ENCODE measurements around the gene PRKCD. TPM values are rescaled to one million over a fixed set of nuclear protein-coding genes. Genes with fewer than 3 reads are reported as not detected.

The PRKCD gene
- total and polyA plus RNA-seq, 2 donors (not counting 1 experiment from before 2014, with no cell fraction given) = 46.7 to 68.8 TPM

DNA sequence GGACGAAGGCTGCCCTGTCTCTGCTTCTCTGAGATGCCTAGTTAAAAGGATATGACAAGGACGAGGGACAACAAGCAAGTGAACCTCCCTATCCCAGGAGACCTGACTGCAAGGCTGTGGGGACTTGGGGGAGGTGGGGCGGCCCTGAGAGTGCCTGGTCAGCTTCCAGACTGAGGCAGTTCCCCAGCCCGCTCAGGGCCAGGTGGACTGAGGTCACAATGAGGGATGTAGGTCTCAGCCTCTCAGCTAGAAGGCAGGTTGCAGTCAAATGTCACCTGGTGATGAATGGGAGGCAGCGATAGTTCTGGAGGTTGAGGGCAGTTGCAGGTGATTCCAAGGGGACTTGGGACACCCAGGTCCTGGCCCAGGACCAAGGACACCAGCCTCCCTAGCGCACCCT, 64.2 kb downstream of the PRKCD start:
- no peak for ATAC-seq (ENCODE audit: low read depth)
- no peak overlapping the region for H3K9ac ChIP-seq (ENCODE audit: low read length)
- POLR2A ChIA-PET = no interaction called here
- Mint-ChIP-seq H3K4me3 (no peak overlapping the region), H3K4me1 (peaks cover under 1% of the 10 kb centered on the region), H3K27ac (no peak overlapping the region), H3K9me3 (ENCODE audit: insufficient read depth) (no peaks in the 10 kb centered on the region), H3K27me3 (no peaks in the 10 kb centered on the region)
- H4K20me1 ChIP-seq (ENCODE audit: control insufficient read depth, insufficient read depth, low read length, poor library complexity, severe bottlenecking) = no peaks in the 10 kb centered on the region
- H3K27ac ChIP-seq (ENCODE audit: low read length in 2 of 2) = no peak overlapping the region
- peaks cover 0 to 5% (median 0%) of the 10 kb centered on the region in 3 donors for H3K9me3 ChIP-seq (ENCODE audit: control extremely low read depth in 1 of 3, control insufficient read depth in 2 of 3, insufficient read depth in 1 of 3, low read length in 2 of 3)
- CTCF ChIA-PET = interaction anchor here (1.4 kb wide), 1 partner anchor 29 kb away, joined by 6 read pairs; no protein-coding TSS in a partner anchor
- H2AFZ ChIP-seq (ENCODE audit: insufficient read depth, low read depth, low read length, poor library complexity, severe bottlenecking) = no peak overlapping the region
- WGBS (ENCODE audit: insufficient coverage) = 94% methylated on average over 5 of the region's 6 CpGs
- H3K4me1 ChIP-seq (ENCODE audit: control insufficient read depth in 2 of 2, insufficient read depth in 2 of 2, low read length in 2 of 2) = no peaks in the 10 kb centered on the region
- no peak overlapping the region for H3K4me2 ChIP-seq (replicated peaks; ENCODE audit: low read depth, low read length, poor library complexity, severe bottlenecking)
- H3K4me3 ChIP-seq (ENCODE audit: control extremely low read depth in 1 of 5, extremely low read depth in 1 of 5, insufficient read depth in 1 of 5, low read depth in 2 of 5, low read length in 4 of 5) = no peak overlapping the region
- DNase-seq = no peak
- H3K27me3 ChIP-seq (replicated peaks in 1 of 4; ENCODE audit: control extremely low read depth in 1 of 4, control insufficient read depth in 3 of 4, insufficient read depth in 4 of 4, low read length in 3 of 4) = no peaks in the 10 kb centered on the region
- intact Hi-C loops (cut with micrococcal nuclease) = no loop called here
- TF ChIP-seq, protein P1, sequence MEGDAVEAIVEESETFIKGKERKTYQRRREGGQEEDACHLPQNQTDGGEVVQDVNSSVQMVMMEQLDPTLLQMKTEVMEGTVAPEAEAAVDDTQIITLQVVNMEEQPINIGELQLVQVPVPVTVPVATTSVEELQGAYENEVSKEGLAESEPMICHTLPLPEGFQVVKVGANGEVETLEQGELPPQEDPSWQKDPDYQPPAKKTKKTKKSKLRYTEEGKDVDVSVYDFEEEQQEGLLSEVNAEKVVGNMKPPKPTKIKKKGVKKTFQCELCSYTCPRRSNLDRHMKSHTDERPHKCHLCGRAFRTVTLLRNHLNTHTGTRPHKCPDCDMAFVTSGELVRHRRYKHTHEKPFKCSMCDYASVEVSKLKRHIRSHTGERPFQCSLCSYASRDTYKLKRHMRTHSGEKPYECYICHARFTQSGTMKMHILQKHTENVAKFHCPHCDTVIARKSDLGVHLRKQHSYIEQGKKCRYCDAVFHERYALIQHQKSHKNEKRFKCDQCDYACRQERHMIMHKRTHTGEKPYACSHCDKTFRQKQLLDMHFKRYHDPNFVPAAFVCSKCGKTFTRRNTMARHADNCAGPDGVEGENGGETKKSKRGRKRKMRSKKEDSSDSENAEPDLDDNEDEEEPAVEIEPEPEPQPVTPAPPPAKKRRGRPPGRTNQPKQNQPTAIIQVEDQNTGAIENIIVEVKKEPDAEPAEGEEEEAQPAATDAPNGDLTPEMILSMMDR (IDR thresholded peaks at IDR 0.05) = no peak
- TF ChIP-seq EZH2 (IDR thresholded peaks at IDR 0.05; ENCODE audit: borderline replicate concordance, insufficient read depth, low read depth, low read length, poor library complexity, severe bottlenecking) = no peak
- H3K36me3 ChIP-seq (replicated peaks in 1 of 2; ENCODE audit: control extremely low read depth in 1 of 2, control insufficient read depth in 1 of 2, extremely low read depth in 1 of 2, insufficient read depth in 2 of 2, low read length in 1 of 2) = peaks cover 0 to 66% of the 10 kb centered on the region in 2 experiments
- no peaks in the 10 kb centered on the region for H3K79me2 ChIP-seq (ENCODE audit: control insufficient read depth, insufficient read depth, low read length)

DNA sequence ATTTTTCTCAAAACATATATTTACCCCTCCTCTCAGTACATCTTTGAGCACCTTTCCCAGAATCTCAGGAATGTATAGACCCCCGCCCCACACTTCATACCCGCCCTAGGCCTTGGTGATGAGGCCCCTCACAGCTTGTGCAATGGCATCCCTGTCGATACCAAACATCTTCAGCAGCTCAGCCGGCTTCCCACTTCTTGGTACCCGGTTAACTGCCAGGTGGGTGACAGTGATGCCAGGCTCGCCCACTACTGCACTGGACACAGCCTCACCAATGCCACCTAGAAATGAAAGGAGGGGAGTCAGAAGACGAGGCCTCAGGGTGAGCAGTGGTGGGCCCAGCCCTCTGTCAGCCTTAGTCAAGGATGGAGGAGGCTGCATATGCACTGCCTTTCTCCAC, 64.6 kb downstream of the PRKCD start:
- Histone ChIP-seq H3K4me1 (ENCODE audit: control insufficient read depth in 2 of 2, insufficient read depth in 2 of 2, low read length in 2 of 2) (no peaks in the 10 kb centered on the region), H3K27ac (ENCODE audit: low read length in 2 of 2) (no peak overlapping the region), H2AFZ (ENCODE audit: insufficient read depth, low read depth, low read length, poor library complexity, severe bottlenecking) (no peak overlapping the region), H3K79me2 (ENCODE audit: control insufficient read depth, insufficient read depth, low read length) (no peaks in the 10 kb centered on the region), H3K36me3 (replicated peaks in 1 of 2; ENCODE audit: control extremely low read depth in 1 of 2, control insufficient read depth in 1 of 2, extremely low read depth in 1 of 2, insufficient read depth in 2 of 2, low read length in 1 of 2) (peaks cover 0 to 70% of the 10 kb centered on the region in 2 experiments), H3K9me3 (ENCODE audit: control extremely low read depth in 1 of 3, control insufficient read depth in 2 of 3, insufficient read depth in 1 of 3, low read length in 2 of 3) (peaks cover 0 to 5% (median 0%) of the 10 kb centered on the region in 3 donors), H3K4me3 (ENCODE audit: control extremely low read depth in 1 of 5, extremely low read depth in 1 of 5, insufficient read depth in 1 of 5, low read depth in 2 of 5, low read length in 4 of 5) (no peak overlapping the region), H3K27me3 (replicated peaks in 1 of 4; ENCODE audit: control extremely low read depth in 1 of 4, control insufficient read depth in 3 of 4, insufficient read depth in 4 of 4, low read length in 3 of 4) (no peaks in the 10 kb centered on the region), H4K20me1 (ENCODE audit: control insufficient read depth, insufficient read depth, low read length, poor library complexity, severe bottlenecking) (no peaks in the 10 kb centered on the region), H3K9ac (ENCODE audit: low read length) (no peak overlapping the region), H3K4me2 (replicated peaks; ENCODE audit: low read depth, low read length, poor library complexity, severe bottlenecking) (no peak overlapping the region)
- H3K4me1 Mint-ChIP-seq = no peaks in the 10 kb centered on the region
- DNase-seq (no peak), ATAC-seq (ENCODE audit: low read depth) (no peak)
- no peaks in the 10 kb centered on the region for H3K27me3 Mint-ChIP-seq
- CTCF ChIA-PET = no interaction called here
- no peak overlapping the region for H3K4me3 Mint-ChIP-seq
- H3K27ac Mint-ChIP-seq = no peak overlapping the region
- POLR2A ChIA-PET = no interaction called here
- 92% methylated on average over 6 of the region's 7 CpGs for WGBS (ENCODE audit: insufficient coverage)
- no peaks in the 10 kb centered on the region for H3K9me3 Mint-ChIP-seq (ENCODE audit: insufficient read depth)
- TF ChIP-seq, protein P1 (IDR thresholded peaks at IDR 0.05) = no peak
- no peak for TF ChIP-seq EZH2 (IDR thresholded peaks at IDR 0.05; ENCODE audit: borderline replicate concordance, insufficient read depth, low read depth, low read length, poor library complexity, severe bottlenecking)
- intact Hi-C loops (cut with micrococcal nuclease) = no loop called here
